GM18499 (cell line): ENCODE measurements around the gene AMPD2.
"Not testable (repeated sequence)": the region's sequence is repeated elsewhere in the genome, so short reads cannot be mapped to it uniquely, and the experiment has no call there.

Experiments
- ATAC-seq: cut with Tn5 transposase; IDR thresholded peaks from one replicate; pipeline ENCODE4 v1.9.1; 2021; ENCODE audit warnings: moderate number of reproducible peaks; ENCODE audit not compliant: insufficient read depth, unreplicated experiment

AMPD2 gene

DNA sequence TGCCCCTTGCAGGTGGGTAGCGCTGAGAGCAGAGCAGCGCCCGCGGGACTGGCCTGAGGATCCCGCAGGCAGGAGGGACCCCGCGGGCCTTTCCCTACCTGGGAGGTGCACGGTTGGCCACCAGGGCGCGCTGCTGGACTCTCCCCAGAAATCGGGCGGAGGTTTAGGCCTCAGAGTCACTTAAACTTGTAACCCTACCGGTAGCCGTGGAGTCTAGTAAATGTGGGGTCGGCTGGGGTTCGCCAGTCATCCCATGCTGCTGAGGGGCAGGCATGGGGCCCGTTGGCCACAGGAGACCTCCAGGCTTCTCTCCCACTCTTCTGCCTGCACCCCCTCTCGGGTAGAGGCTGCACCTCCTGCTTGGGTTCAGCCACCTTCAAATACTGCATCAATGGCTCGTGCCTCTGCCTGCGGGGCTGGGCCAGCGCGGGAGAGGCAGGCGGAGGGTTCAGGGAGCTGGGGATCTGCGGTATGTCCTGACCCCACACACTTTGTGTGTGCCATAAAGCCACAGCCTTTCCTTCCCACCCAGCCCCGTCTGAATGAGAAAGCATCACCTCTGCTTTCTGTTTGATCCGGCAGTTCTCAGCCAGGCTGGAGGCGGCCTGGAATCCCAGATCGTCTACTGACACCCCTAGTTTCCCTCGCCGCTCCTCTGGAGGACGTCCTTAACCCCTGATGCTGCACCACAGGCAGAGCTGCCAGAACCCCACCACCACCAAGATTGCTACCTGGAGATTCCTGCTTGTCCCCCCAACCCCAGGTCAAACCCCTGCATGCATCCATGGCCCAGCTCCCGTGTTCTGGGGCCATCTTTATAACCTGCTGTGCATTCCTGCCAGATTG, 24.0 kb downstream of the AMPD2 start:
- ATAC-seq = no peak

DNA sequence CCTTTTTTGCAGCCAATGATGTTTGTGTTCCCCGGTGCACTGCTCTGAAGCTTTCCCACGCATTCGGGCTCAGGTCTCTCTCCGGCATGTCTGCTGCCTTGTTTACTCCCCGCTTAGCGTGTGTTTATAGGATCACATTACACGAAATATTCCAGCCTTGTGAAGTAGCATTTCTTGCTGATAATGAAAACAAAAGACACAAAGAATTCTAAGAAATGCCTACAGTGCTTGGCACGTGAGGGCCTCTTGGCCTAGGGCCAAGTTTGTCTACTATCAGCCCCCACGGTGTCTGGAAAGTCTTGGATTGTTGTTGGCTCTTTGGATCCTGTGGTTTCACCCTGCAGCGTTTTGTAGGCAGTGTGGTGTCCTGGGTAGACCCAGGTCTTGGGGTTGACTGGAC, 25.0 kb downstream of the AMPD2 start:
- no peak for ATAC-seq

DNA sequence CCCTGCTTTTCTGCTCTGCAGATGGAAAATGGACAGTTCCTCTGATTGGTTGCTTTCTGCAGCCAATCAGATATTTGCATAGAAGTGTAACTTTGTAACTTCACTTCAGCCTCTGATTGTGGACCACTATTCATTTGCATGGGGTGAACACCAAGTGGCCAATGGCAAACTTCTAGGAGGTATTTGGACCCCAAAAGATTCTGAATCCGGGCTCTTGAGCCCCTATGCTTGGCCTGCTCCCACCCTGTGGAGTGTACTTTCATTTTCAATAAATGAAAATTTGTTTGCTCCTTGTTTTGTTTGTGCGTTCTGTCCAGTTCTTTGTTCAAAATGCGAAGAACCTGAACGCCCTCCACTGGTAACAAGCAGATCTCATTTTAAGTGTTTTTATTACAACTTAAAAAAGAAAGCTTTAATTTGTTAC, 29.9 kb downstream of the AMPD2 start:
- ATAC-seq = no peak

DNA sequence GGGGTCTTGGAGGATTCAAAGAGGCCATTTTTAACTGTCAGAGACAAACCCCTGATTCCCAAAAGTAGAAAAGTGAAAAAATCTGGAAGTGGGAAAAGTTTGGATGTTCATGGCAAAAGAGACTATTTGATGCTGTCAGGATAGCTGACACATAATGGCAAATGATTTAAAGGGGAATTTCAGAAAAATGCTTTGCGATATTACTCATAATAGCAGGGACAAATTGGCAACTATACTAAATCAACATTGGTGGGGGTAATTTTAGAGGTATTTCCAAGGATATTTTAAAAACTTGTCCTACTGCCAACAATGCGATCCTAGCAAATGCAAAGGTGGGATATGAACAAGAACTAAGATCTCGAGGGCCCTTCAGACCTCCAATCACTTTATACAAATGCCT, 31.0 kb downstream of the AMPD2 start:
- no peak for ATAC-seq

DNA sequence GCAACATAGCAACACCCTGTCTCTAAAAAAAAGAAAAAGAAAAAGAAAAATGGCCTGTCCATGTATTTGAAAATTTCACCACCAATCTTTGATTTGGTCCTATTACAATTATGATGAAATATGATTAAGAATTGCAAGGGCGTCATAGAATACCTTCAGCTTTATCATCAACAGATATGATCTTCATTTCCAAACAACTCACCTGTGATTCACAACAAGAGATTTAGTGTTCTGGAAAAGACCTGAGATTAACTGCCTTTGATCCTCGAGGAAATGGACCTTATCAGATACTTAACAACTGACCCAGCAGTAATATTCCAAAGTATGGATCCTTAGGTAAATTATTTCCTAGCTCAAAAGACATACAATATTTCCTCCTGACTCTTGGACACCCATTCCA, 32.8 kb downstream of the AMPD2 start:
- ATAC-seq = no peak

DNA sequence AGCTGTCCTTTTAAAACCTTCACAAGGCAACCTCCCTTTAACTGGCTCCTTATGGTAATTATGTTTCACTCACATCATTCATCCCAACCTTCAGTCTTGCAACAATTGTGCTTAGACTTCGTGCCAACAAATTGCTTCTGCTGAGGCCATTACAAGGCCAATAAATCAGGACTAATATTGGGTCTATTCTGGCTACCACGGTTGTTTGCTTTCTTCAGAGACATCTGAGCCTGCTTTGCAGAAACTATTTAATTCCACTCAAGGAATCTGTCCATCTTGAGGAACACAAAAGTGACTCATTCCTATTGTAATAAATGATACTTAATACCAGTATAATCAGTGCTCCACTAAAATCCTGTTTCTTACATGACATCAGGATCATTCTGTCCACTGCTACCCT, 33.7 kb downstream of the AMPD2 start:
- ATAC-seq = no peak

DNA sequence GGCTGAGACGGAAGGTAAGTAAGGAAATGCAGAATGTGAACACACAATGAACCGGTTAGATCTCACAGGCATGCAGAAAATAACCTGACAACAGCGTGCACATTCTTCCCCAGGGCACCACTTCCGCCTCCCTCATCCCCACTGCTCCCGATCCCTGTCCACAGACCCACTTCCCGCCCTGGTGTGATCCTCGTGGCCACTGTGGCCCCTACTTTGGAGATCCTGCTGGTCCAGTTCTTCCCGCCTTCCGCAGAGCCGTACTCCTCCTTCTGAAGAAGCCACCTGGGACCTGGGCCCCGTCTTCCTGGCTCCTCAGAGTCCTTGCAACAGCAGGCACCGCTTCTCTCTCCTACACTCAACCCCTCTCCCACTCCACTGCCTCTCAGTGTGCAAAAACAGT, 34.9 kb downstream of the AMPD2 start:
- no peak for ATAC-seq

DNA sequence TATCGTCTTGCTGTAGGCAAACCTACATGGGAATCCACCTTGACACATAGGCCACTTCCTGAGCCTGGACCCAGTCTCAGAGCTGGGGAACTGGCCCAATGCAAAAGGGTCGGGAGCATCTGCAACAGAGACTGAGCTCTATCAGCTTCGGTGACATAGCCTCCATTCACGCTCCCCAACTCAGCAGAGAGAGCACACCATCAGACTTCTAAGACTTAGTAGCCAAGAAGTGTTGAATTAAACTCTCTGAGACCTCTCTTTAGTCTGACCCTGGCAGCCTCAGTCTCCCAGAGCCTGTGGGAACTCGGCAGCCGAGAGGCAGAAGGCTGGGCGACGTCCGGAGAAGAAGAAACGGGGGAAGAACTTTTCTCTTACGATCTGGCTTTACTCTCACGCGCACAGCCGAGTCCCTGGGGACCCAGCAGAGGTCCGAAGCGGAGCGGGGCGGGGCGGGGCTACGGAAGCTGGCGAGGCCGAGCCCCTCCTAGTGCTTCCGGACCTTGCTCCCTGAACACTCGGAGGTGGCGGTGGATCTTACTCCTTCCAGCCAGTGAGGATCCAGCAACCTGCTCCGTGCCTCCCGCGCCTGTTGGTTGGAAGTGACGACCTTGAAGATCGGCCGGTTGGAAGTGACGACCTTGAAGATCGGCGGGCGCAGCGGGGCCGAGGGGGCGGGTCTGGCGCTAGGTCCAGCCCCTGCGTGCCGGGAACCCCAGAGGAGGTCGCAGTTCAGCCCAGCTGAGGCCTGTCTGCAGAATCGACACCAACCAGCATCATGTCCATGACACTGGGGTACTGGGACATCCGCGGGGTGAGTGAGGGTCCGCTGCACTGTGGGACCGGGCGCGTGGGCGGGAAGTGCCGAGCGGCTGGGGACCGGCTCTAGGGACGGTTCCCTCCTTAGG, 36.2 kb downstream of the AMPD2 start, which contains the start of gene GSTM4:
Gene GSTM4 (plus strand): TSS at position 485 of the 905 bp plus-strand sequence. CDS start 291 bp downstream, at position 776.
- peak; percentile 74 for ATAC-seq

DNA sequence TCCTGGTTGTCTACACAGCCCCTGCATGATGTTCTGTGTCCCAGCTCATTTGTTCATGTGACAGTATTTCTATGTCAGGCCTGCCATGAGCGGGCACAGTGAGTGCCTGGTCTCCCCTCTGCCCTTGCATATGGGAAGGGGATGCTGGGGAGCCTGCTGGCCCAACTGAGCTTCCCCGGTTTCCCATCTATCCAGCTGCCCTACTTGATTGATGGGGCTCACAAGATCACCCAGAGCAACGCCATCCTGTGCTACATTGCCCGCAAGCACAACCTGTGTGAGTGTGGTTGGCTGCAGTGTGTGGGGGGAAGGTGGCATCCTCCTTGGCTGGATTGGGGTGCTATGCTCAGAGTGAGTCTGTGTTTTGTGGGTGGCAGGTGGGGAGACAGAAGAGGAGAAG, 37.8 kb downstream of the AMPD2 start:
- no peak for ATAC-seq

DNA sequence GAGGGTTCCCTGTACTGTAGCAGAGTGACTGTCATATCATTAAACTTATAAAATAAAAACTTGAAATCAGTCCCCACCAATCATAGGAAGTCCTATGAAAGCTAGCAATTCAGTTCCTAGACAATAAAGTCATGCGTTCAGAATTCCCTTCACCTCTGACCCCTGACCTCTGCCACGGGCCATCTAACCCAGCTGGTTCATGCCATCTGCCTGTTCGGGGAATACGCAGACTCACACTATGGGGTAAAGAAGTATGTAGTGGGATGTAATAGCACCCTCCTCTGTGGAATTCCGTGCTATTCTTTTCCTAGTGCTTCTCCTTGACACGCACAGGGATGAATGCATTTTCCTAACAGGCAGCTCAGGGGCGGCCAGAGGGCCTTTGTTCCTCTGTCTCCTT, 38.3 kb downstream of the AMPD2 start:
- no peak for ATAC-seq

DNA sequence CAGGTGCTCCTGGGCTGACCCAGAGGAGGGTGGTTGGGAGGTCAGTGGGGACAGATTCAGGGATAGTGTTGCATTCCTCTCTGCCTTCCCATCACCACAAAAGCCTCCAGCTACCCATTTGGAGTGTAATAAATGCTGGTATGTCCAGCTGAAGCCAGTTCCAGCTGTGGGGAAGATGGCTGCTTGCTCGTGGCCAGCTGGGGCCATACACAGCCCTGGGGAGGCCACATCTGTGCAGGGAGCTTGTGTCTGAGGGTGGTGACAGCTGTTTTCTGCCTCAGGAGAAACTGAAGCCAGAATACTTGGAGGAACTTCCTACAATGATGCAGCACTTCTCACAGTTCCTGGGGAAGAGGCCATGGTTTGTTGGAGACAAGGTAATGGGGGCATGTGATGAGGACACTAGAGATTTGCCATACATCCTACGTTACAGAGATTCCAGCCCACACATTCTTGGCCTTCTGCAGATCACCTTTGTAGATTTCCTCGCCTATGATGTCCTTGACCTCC, 39.0 kb downstream of the AMPD2 start:
- ATAC-seq = no peak

DNA sequence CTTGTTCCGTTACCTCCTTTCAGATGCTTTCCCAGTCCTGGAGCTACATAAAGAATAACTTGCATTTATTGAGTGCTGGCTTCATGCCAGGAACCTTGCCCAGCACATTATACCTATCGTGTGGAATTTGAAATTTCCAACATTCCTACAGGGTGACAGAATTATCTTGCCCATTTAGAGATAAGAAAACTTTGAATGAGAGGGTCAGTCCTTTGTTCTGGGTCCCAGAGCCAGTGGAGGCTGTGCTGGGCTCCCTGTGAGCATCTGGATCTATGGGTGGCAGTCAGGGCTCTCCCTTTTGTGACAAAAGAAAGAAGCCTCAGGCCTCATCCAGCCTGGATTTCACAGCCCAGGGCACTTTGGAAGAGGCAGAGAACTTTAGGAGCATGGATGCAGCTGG, 39.5 kb downstream of the AMPD2 start:
- ATAC-seq = no peak

DNA sequence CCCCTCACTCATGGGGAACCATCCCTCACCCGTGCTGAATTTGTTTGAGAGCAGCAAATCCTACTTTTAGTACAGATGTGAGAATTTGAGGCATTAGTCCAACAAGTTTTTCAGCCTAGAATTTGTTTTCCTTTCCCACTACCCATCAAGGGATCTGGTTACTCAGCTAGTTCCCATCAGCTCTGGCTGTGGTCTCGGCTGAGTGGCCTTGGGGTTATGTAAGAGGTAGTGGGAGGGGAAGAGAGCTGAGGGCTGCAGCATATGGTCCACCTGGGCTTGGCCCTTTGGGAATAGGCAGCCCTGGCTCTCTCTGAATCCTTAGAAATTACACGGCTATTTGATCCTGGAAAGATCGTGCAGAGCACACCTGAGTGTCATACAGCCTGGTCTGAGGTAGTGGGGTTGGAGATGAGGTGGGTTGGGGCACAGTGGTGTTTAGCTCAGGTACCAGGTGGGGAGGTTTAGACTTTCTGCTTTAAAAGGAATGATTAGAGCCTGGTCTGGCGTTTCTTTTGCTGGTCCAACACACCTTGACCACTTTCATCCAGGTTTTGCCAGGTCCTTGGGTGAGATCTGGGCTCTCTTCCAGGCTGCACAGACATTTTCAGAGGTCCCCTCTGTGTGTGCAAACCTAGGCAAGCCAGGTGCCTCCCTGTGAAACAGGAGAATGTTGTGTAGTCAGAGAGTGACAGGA, 40.5 kb downstream of the AMPD2 start:
- ATAC-seq = no peak

DNA sequence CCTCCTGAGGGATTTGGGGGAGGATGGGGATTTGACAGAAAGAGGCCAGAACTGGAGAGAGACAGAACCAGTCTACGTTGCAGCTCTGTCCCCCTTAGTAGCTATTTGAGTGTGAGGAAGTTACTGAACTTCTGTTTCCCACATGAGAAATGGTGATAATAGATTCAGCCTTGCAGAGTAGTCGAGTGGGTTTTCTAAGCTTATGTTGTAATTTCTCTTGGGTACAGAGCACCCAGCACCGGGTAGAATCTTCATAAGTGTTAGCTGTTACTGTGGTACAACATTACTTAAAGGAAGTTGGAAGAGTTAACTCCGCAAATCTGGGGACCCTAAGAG, 41.0 kb downstream of the AMPD2 start:
- not testable (repeated sequence) for ATAC-seq

DNA sequence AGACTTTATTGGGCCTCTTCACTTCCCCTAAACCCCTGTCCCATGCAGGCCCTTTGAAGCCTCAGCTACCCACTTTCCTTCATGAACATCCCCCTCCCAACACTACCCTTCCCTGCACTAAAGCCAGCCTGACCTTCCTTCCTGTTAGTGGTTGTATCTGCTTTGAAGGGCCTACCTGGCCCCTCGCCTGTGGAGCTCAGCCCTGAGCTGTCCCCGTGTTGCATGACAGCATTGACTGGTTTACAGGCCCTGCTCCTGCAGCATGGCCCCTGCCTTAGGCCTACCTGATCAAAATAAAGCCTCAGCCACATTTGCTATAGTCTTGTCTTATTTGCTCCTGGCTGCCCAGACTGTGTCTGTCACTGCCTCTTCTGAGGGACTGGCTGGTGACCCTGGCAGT, 41.8 kb downstream of the AMPD2 start:
- no peak for ATAC-seq

DNA sequence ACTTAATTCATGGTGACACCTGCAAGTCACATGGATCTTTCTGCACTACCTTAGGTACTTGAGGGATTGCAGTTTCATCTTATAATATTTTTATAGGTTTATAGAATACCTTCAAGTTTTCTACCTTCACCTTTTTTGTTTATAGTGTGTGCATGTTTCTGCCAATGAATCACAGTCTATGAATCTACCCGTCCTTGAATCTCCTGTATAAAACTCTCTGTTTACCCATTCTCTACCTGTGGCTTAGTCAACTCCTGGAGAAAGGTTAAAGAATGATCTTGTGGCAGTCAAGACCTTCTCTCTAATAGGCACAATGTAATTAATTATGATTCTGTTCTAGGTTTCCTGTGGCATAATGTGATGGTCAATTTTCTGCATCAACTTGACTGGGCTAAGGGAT, 45.0 kb downstream of the AMPD2 start:
- no peak for ATAC-seq

DNA sequence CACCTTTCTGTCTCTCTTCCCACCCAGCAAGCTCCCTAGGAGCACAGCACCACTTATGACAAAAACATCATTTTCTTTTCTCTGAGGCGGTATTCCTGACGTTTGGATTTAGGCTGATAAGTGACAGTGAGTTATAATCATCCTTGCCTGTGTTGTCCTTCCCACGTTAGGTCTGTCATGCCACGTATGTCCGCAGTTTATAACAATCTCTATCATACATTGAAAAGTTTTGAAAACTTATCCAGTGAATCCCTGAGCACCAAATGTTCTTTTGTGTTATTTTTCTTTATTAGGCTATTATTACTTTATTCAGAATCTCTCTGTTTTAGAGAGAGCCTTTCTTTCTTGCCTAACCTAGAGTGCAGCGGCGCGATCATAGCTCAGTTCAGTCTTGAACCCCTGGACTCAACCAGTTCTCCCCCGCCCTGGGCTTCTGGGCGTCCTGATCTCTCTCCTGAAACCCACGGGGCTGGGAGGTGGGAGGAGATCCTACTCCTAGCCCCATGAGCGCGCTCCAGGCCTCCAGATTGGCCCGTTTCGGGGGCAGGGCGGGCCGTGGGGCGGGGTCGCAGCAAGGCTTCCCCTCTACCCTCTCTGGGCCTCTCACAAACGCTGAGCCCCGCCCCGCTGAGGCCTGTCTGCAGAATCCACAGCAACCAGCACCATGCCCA, 48.0 kb downstream of the AMPD2 start, which contains the start of gene GSTM2:
Gene GSTM2 (plus strand): TSS at position 606 of the 671 bp plus-strand sequence. CDS start 59 bp downstream, at position 665.
- ATAC-seq = peak; percentile 73

DNA sequence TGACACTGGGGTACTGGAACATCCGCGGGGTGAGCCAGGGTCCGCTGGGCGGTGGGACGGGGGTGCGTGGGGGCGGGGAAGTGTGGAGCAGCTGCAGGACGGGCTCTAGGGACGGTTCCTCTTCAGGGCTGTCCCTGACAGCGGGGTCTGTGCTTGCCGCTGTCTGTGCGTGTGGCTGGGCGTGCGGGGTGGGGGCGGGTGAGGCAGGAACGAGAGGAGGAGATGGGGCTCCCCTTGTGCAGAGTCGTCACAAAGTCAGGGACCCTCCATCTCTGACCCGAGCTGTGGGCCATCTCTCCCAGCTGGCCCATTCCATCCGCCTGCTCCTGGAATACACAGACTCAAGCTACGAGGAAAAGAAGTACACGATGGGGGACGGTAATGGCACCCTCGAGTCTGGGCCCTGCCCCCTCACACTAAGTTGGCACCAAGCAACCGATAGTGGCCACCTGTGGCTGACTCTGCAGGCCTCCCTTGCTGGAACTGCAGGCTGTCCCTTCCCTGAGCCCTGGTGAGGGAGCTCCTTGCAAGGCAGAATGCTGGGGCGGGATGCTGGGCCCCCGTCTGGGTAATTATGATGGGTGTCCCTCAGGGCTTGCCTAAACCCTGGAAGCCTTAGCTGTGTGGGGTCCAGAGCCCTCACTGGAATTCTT, 48.6 kb downstream of the AMPD2 start:
- no peak for ATAC-seq

DNA sequence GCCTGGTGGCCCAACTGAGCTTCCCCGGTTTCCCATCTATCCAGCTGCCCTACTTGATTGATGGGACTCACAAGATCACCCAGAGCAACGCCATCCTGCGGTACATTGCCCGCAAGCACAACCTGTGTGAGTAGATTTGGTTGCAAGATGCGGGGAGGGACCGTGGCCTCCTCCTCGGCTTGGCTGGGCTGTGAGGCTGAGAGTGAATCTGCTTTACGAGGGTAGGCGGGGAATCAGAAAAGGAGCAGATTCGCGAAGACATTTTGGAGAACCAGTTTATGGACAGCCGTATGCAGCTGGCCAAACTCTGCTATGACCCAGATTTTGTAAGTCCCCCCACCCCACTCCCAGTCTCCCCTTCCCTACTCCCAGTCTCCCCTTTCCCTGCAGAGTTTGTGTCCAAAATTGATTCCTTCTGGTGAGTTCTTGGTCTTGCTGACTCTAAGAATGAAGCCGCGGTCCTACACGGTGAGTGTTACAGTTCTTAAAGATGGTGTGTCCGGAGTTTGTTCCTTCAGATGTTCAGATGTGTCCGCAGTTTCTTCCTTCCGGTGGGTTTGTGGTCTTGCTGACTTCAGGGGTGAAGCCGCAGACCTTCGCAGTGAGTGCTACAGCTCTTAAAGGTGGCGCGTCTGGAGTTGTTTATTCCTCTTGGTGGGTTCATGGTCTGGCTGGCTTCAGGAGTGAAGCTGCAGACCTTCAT, 49.8 kb downstream of the AMPD2 start:
- no peak for ATAC-seq
